ENCODE measurements around the gene ZNF722.
"Not testable (repeated sequence)": the region's sequence is repeated elsewhere in the genome, so short reads cannot be mapped to it uniquely, and the experiment has no call there.

Gene ZNF722

GRCh38 chr7:63998549-63998948, at the start of gene ZNF722:
Gene ZNF722, plus strand, starts transcription at chr7:63998849. Its CDS starts 113 bp downstream, at chr7:63998962.
- no peak for DNase-seq

- DNase-seq: no peak
Observed at GRCh38 chr7:63953181-63953580, 45.5 kb upstream of the ZNF722 start.

GRCh38 chr7:63968629-63969028, 30.0 kb upstream of the ZNF722 start:
- DNase-seq: no peak

GRCh38 chr7:64015496-64015895, 16.8 kb downstream of the ZNF722 start:
- not testable (repeated sequence) for DNase-seq

GRCh38 chr7:64035388-64035787, 36.7 kb downstream of the ZNF722 start:
- DNase-seq: no peak

GRCh38 chr7:64037095-64037494, 38.4 kb downstream of the ZNF722 start:
- DNase-seq: no peak

- peak; percentile 96 for DNase-seq
Observed at GRCh38 chr7:64045301-64046040, 46.8 kb downstream of the ZNF722 start, which contains the start of gene ZNF727. Gene ZNF727, plus strand, starts transcription at chr7:64045434. Its CDS starts 188 bp downstream, at chr7:64045622.

- peak; percentile 62 for DNase-seq
Observed at GRCh38 chr7:64046041-64046389, 47.4 kb downstream of the ZNF722 start.
